ENCODE data around the gene GALNT16.
"Not testable (repeated sequence)": the region's sequence is repeated elsewhere in the genome, so short reads cannot be mapped to it uniquely, and the experiment has no call there.

The GALNT16 gene

GRCh38 chr14:69260190-69260860 is 367 bp downstream of the GALNT16 start:
- DNase-seq (ENCODE audit: low read depth in 2 of 2): no peak

DNA sequence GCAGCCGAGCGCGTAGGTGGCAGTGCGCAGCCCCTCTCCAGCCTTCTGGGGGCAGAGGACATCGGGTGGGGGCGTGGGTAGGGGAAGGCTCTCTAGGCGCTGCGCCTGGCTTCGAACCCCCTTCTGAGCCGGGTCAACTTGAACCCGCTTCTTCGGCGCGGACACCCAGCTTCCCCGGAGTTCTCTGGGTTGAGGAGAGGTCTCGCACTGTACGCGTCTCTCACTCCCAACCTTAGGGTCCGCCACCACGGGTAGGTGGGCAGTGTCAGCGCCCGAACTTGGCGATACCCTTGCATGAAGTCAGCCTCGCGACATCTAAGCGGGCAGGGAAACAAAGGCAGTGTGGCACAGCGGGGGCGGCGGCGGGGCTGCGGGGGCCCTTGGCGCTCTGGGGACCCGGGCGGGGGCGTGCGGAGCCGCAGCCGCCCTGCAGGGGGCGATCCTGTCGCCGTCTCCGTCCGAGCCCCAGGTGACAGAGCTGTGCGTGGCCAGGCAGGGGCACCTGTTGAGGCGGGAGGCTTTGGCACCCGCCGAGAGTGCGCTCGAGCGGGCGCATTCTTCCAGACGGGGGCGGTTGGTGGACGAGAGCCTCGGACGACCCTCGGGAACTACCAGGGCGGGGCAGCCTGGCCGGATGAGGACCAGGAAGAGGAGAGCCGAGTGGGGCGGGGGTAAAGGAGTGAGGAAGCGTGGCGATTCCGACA is 1.1 kb downstream of the GALNT16 start:
- peak in 1 of 2 donors; percentile 5 for DNase-seq (ENCODE audit: low read depth in 2 of 2)

GRCh38 chr14:69261761-69262331 is 1.9 kb downstream of the GALNT16 start:
- no peak for DNase-seq (ENCODE audit: low read depth in 2 of 2)

DNA sequence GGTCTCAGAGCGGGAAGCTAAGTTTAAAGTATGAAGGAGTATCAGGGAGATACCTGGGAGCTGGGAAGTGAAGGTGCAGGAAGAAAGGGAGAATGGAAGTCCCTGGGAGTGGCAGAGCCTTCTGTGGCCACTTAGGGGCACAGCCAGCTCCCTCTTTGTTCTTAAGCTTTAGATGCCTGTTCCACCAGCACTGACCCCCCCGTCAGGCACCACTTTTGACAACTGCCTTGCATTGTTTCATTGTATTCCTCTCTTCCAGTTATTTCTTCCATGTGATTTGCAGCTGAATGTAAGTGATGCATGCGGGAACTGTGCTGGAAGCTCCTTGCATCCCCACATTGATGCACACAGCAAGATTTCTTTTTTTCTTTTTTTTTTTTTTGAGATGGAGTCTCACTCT is 2.6 kb downstream of the GALNT16 start:
- no peak for DNase-seq (ENCODE audit: low read depth in 2 of 2)

DNA sequence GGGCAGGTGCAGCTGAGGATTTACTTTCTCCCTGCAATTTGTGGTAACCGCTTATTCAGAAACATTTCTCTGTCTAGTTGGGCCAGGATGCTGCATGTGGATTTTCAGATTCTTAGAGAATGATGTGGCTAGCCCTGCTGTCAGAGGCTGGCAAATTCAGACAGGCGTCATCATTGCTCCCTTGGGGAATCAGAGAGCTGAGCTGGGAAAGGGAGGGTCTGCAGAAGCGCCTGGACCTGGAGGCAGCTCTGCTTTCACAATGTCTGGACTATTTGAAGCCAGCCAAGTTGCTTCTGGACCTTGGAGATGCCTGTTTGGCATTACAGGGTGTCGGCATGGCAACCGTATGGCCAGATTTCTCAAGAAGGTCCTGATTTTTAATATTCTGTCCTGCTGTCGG is 3.4 kb downstream of the GALNT16 start:
- no peak for DNase-seq (ENCODE audit: low read depth in 2 of 2)

- no peak for DNase-seq (ENCODE audit: low read depth in 2 of 2)
Observed at GRCh38 chr14:69263771-69264170, 3.8 kb downstream of the GALNT16 start.

GRCh38 chr14:69266572-69267345 is 6.8 kb downstream of the GALNT16 start:
- no peak for DNase-seq (ENCODE audit: low read depth in 2 of 2)

GRCh38 chr14:69267492-69267891 is 7.5 kb downstream of the GALNT16 start:
- no peak for DNase-seq (ENCODE audit: low read depth in 2 of 2)

DNA sequence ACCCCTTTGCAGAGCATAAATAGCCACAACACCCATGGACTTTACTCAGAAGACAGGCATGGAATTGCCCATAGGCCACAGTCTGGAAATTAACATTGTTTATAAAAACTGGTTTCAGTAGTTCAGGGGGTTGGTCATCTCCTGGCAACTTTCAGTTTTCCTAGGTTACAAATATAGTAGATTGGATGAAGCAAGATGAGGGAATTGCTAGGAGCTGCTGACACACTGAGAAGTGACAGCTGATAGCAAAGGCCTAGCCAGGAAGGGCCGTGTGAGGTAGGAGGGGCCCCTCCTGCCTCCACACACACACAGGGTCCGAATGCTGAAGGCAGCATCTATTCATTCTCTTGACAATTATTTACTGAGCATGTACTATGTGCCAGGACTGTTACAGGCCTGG is 8.3 kb downstream of the GALNT16 start:
- no peak for DNase-seq (ENCODE audit: low read depth in 2 of 2)

DNA sequence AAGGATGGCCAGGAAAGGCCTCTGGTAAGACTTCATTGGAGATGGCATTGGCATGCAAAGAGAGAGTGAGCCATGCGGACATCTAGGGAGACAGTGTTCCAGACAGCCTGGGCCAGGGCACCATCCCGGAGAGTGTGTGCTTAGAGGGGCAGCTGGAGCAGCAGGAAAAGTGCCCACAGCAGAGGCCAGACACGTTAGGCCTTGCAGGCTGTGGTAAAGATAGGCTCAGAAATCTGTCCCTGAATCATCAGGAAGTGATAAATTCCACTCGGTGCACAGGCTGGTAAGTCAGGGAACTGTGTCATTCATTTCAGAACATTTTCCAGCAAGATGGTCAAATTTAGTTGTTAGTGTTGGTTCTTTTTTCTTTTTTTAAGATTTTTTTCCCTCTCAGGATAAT is 8.8 kb downstream of the GALNT16 start:
- DNase-seq (ENCODE audit: low read depth in 2 of 2): no peak

DNA sequence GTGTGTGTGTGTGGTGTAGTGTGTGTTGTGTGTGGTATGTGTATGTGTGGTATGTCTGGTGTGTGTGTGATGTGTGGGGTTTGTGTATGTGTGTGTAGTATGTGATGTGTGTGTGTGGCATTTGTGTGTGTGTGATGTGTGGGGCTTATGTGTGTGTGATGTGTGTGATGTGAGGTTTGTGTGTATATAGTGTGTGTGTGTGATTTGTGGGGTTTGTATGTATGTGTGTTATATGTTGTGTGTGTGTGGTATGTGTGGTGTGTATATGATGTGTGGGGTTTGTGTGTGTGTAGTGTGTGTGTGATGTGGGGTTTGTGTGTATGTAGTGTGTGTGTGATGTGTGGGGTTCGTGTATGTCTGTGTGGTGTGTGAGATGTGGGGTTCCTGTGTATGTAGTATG is 9.4 kb downstream of the GALNT16 start:
- DNase-seq (ENCODE audit: low read depth in 2 of 2): no peak

GRCh38 chr14:69270097-69270496 is 10.1 kb downstream of the GALNT16 start:
- no peak for DNase-seq (ENCODE audit: low read depth in 2 of 2)

- DNase-seq (ENCODE audit: low read depth in 2 of 2): no peak
Observed at GRCh38 chr14:69270795-69271708, 11.1 kb downstream of the GALNT16 start.

DNA sequence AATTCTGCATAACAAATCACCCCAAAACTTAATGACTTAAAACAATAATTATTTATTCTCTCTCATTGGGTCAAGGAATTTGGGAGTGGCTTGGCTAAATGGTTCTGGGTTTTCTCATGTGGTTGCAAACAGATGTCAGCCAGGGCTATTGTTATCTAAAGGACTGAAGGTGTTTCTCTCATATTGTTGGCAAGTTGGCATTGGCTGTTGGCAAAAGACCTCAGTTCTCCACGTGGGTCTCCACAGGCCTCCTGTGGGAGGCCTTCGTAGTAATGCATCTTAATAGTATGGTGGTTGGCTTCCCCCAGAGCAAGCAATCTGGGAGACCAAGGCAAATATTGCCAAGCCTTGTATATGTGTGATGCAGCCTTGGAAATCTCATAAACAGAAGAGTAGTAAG is 14.4 kb downstream of the GALNT16 start:
- no peak for DNase-seq (ENCODE audit: low read depth in 2 of 2)

DNA sequence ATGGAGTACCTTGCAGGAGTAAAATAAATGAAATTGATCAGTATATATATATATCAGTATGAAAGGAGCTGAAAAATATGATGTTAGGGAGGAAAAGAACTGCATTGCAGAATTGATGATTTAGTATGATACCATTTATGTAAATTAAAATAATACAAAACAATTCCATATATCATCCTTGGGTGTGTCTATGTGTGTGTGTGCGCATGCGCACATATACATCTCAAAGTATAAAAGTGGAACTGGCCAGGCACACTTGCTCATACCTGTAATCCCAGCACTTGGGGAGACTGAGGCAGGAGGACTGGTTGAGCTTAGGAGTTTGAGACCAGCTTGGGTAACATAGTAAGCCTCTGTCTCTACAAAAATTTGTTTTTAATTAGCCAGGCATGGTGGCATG is 15.4 kb downstream of the GALNT16 start:
- DNase-seq (ENCODE audit: low read depth in 2 of 2): no peak

GRCh38 chr14:69277356-69277755 is 17.4 kb downstream of the GALNT16 start:
- not testable (repeated sequence) for DNase-seq (ENCODE audit: low read depth in 2 of 2)

- no peak for DNase-seq (ENCODE audit: low read depth in 2 of 2)
Observed at GRCh38 chr14:69280746-69281291, 20.9 kb downstream of the GALNT16 start.

DNA sequence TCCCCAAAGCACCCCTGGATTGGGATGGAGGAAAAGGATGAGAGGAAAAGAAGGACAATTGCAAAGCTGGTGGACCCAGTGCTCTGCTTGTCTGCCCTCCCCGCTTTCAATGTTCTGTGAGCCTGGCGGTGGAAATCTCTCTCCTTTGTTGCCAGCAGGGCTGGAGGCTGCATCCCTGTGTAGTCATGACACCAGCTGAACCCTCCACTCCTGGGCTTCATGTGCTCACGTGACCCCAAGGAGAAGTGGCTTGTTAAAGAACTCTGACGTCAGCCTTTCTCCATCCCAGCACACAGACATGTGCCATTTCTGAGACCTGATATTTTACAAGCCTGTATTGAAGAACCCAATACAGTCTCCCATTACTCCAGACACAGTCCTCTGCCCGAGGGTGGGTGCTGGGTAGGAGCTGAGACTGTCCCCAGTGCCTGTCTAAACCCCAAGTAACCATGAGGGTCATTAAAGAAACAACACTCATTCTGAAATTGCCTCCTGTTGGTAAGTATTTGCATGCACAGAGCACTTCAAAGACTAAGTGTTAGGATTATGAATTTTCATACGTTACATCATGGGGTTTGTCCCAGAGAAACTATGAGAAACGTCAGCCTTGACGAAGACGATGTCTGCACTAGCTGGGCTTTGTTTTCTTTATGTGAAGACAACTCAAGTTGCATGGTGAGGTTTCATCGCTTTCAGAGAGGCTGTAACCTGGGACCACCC is 21.7 kb downstream of the GALNT16 start:
- no peak for DNase-seq (ENCODE audit: low read depth in 2 of 2)

DNA sequence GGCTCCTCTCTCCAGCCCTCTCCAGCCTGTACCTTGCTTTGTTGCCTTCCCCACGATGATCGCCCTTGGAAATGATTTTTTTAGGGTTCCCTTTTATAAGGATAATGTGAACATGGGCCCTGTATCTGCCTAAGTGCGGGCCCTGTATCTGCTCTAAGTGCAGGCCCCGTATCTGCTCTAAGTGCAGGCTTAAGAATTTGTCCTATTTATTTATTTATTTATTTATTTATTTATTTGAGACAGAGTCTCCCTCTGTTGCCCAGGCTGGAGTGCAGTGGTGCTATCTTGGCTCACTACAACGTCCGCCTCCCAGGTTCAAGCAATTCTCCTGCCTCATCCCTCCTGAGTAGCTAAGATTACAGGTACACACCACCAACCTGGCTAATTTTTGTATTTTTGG is 22.5 kb downstream of the GALNT16 start:
- DNase-seq (ENCODE audit: low read depth in 2 of 2): no peak

- no peak for DNase-seq (ENCODE audit: low read depth in 2 of 2)
Observed at GRCh38 chr14:69284170-69284569, 24.2 kb downstream of the GALNT16 start.
